Right lobe of liver (tissue), 6 donors: ENCODE measurements around the gene PSME3IP1. TPM values are rescaled to one million over a fixed set of nuclear protein-coding genes. Genes with fewer than 3 reads are reported as not detected.

ENCODE experiments used
- ATAC-seq, 4 donors: fragments of 200-7000 bp; cut with Tn5 transposase; one replicate each; pipeline ENCODE4 v1.9.1; 2020; ENCODE audit warnings: mild to moderate bottlenecking in 4 of 4, moderate library complexity in 4 of 4
- DNase-seq, 3 donors: peaks; one replicate each; pipeline ENCODE4 v3.0.0-alpha.2; 2020
- H3K27ac ChIP-seq, 3 donors: fragments of 200-600 bp; one replicate each; pipeline ENCODE4 v1.8.0; 2022
- H3K27me3 ChIP-seq, 2 donors: fragments of 200-600 bp; one replicate each; pipeline ENCODE4 v1.8.0; 2022
- H3K36me3 ChIP-seq, 4 donors: fragments of 200-600 bp; sonication (generic) in 1 of 4; one replicate each; pipeline versions ENCODE4 v1.5.1 to v1.8.0; 2017 to 2022; ENCODE audit warnings: control low read depth in 1 of 4
- H3K4me1 ChIP-seq, 4 donors: fragments of 200-600 bp; sonication (generic) in 1 of 4; one replicate each; pipeline versions ENCODE4 v1.5.1 to v1.8.0; 2017 to 2022; ENCODE audit warnings: control low read depth in 1 of 4
- H3K4me3 ChIP-seq, 3 donors: fragments of 200-600 bp; one replicate each; pipeline ENCODE4 v1.8.0; 2022
- H3K9me3 ChIP-seq, 4 donors: fragments of 200-600 bp; sonication (generic) in 1 of 4; one replicate each; pipeline versions ENCODE4 v1.5.1 to v1.8.0; 2017 to 2022; ENCODE audit warnings: control low read depth in 1 of 4
- CTCF ChIP-seq, 4 donors: fragments of 200-600 bp in 3 of 4; fragments of 450-650 bp in 1 of 4; IDR thresholded peaks; one replicate each; pipeline versions ENCODE4 v1.5.1 to v1.8.0; 2016 to 2022; ENCODE audit warnings: antibody characterized with exemption in 4 of 4, mild to moderate bottlenecking in 2 of 4
- POLR2A ChIP-seq: fragments of 450-650 bp; IDR thresholded peaks from one replicate; pipeline ENCODE4 v1.6.1; 2017; ENCODE audit warnings: antibody characterized with exemption, mild to moderate bottlenecking
- WGBS: methylation state at CpG from one replicate; pipeline ENCODE4 v1.1.6; 2018; ENCODE audit warnings: low coverage, low lambda C conversion rate; ENCODE audit not compliant: insufficient coverage; ENCODE audit errors: missing lambda C conversion rate; 5-methylcytosine and 5-hydroxymethylcytosine counted together
- intact Hi-C, 2 donors: fragments of 100-400 bp; cut with DNase I; formaldehyde crosslinking; loops; one replicate each; pipeline versions ENCODE4 v1.11.2 to v1.14.1; 2022
- total RNA-seq, 6 experiments: library from RNA; depleted of rRNA in 2 of 6; stranded (reverse); fragments of >200 nt in 2 of 6; fragmentation: NEBNext Ultra II Directional in 3 of 6; extraction: Animal tissue kit (Norgen Biotek cat#: 25700) in 3 of 6; gene quantifications; one replicate each; pipeline versions ENCODE4 v1.1.0 to v1.2.4, GENCODE V29; 2016 to 2023
- donor health status: DM: no; HTN: yes; CAD: no.
- donor health status: DM: no; HTN: no; CAD: no.
- donor health status: DM: no; HTN: no; CAD: no.
- donor health status: DM: no; HTN: yes; CAD: no.
- donor health status: DM: no; HTN: yes; CAD: no.

The PSME3IP1 gene
- total RNA-seq, 6 experiments from 2014 or later = 26.2 to 61.8 (median 34.5) TPM

- ATAC-seq (no peak), DNase-seq (no peak)
- intact Hi-C loops = no loop called here
- TF ChIP-seq POLR2A = no peak
- no peak for TF ChIP-seq CTCF (IDR thresholded peaks at IDR 0.05)
- Histone ChIP-seq H3K27me3 (no peaks in the 10 kb centered on the region), H3K27ac (no peak overlapping the region), H3K4me3 (no peak overlapping the region), H3K9me3 (no peaks in the 10 kb centered on the region), H3K4me1 (no peaks in the 10 kb centered on the region), H3K36me3 (no peaks in the 10 kb centered on the region)
- WGBS = 100% methylated on average over 2 of the region's 2 CpGs
Measured at GRCh38 chr16:57118461-57119084, 67.3 kb downstream of the PSME3IP1 start.

- intact Hi-C loops = no loop called here
- peak; percentile 72 to 88 (median 78) for ATAC-seq
- peak in 2 of 3 donors; percentile 64 to 70 for DNase-seq
Measured at GRCh38 chr16:57115514-57116182, 70.2 kb downstream of the PSME3IP1 start.

GRCh38 chr16:57115168-57115513 is 70.7 kb downstream of the PSME3IP1 start:
- Histone ChIP-seq H3K9me3 (no peaks in the 10 kb centered on the region), H3K36me3 (no peaks in the 10 kb centered on the region), H3K4me1 (no peaks in the 10 kb centered on the region), H3K4me3 (no peak overlapping the region), H3K27me3 (no peaks in the 10 kb centered on the region), H3K27ac (no peak overlapping the region)
- no peak for ATAC-seq
- WGBS = 36% methylated on average over 3 of the region's 10 CpGs
- TF ChIP-seq CTCF (IDR thresholded peaks at IDR 0.05) (no peak), POLR2A (no peak)
- DNase-seq = no peak
- intact Hi-C loops = no loop called here

More at GRCh38 chr16:57115514-57116182, 70.2 kb downstream of the PSME3IP1 start:
- H3K4me3 ChIP-seq = no peak overlapping the region
- H3K9me3 ChIP-seq = no peaks in the 10 kb centered on the region
- 53% methylated on average over 5 of the region's 25 CpGs for WGBS
- H3K4me1 ChIP-seq = no peaks in the 10 kb centered on the region
- TF ChIP-seq POLR2A = no peak
- no peak for TF ChIP-seq CTCF (IDR thresholded peaks at IDR 0.05)
- H3K27me3 ChIP-seq = no peaks in the 10 kb centered on the region
- H3K36me3 ChIP-seq = no peaks in the 10 kb centered on the region
- H3K27ac ChIP-seq = no peak overlapping the region

DNA sequence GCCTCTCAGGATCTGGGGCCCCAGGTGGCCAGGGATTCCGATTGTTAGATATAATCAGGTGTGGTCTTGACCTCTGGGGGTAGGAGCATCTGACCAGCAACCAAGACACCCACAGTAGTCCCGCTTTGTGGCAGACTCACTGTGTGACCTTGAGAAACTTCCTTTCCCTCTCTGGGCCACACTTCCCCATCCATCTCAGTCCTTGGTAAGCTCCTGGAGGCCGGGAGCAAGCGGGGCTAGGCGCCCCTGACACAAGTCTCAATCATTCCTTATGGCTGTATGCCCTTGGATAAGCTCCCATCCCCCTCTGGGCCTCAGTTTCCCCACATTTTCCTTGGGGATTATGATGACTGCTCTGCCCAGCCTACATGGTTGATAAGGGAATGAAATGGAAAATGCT is 72.2 kb downstream of the PSME3IP1 start:
- Histone ChIP-seq H3K4me1 (no peaks in the 10 kb centered on the region), H3K36me3 (no peaks in the 10 kb centered on the region), H3K4me3 (no peak overlapping the region), H3K9me3 (no peaks in the 10 kb centered on the region), H3K27ac (no peak overlapping the region), H3K27me3 (no peaks in the 10 kb centered on the region)
- no CpG with 5 or more reads among the region's 5 CpGs for WGBS
- intact Hi-C loops = no loop called here
- TF ChIP-seq CTCF (IDR thresholded peaks at IDR 0.05) (no peak), POLR2A (no peak)
- DNase-seq (no peak), ATAC-seq (no peak)
